Measurements from ENCODE around the gene TOR1AIP1.

TOR1AIP1 gene

GRCh38 chr1:179935909-179936496 lies 53.9 kb downstream of the TOR1AIP1 start:
- no peak overlapping the region for H2AFZ ChIP-seq (ENCODE audit: low read depth, low read length)
- no peaks in the 10 kb centered on the region for H3K27me3 ChIP-seq (ENCODE audit: insufficient read depth, low read length)
- H3K4me3 ChIP-seq (ENCODE audit: low read length) = no peak overlapping the region
- no peaks in the 10 kb centered on the region for H3K4me1 ChIP-seq (ENCODE audit: insufficient read depth, low read length)
- H3K9me3 ChIP-seq (ENCODE audit: low read length) = peaks cover 2% of the 10 kb centered on the region
- H3K36me3 ChIP-seq (ENCODE audit: insufficient read depth, low read length) = no peaks in the 10 kb centered on the region

GRCh38 chr1:179937668-179938254 lies 55.7 kb downstream of the TOR1AIP1 start:
- Histone ChIP-seq H3K9me3 (ENCODE audit: low read length) (peaks cover 2% of the 10 kb centered on the region), H3K4me1 (ENCODE audit: insufficient read depth, low read length) (no peaks in the 10 kb centered on the region), H3K4me3 (ENCODE audit: low read length) (no peak overlapping the region), H3K36me3 (ENCODE audit: insufficient read depth, low read length) (no peaks in the 10 kb centered on the region), H3K27me3 (ENCODE audit: insufficient read depth, low read length) (no peaks in the 10 kb centered on the region), H2AFZ (ENCODE audit: low read depth, low read length) (no peak overlapping the region)

DNA sequence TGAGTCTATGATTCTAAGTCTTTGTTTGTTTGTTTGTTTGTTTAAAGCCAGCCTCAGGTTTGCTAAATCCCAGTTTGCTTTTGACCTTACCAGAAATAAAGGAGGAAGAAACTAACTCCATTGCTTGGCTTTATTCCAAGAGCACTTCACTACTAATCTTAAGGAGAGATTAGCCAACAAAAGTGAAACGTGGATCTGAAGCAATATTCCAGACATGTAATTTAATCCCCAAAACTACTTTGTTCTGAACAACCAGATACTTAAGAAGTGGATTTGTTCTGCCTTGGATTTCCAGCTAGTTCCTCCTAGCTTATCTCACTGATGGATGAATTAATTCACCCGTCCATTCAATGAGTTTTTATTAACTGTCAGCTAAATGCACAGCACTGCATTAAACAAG lies 56.7 kb downstream of the TOR1AIP1 start:
- no peaks in the 10 kb centered on the region for H3K36me3 ChIP-seq (ENCODE audit: insufficient read depth, low read length)
- H3K4me3 ChIP-seq (ENCODE audit: low read length) = no peak overlapping the region
- no peaks in the 10 kb centered on the region for H3K27me3 ChIP-seq (ENCODE audit: insufficient read depth, low read length)
- no peak overlapping the region for H2AFZ ChIP-seq (ENCODE audit: low read depth, low read length)
- H3K4me1 ChIP-seq (ENCODE audit: insufficient read depth, low read length) = no peaks in the 10 kb centered on the region
- peaks cover 2% of the 10 kb centered on the region for H3K9me3 ChIP-seq (ENCODE audit: low read length)

DNA sequence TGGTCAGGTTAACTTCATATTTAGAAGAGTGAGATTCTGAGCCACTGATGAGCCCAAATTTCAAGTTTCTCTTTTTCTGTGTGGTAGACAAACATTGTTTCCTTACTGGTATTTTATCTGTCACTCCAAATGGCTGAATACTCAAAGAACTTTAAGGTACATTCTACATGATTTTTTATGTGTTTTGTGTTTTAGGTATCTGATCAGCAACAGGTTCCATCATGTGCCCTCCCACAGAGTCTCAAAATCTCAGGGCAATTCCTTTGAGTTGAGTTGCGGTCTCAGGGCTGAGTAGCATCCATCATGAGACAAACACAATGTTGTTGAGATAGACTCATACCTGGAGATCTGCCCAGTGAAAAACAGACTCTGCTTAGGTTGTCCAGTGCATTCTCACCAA lies 57.9 kb downstream of the TOR1AIP1 start:
- Histone ChIP-seq H3K27me3 (ENCODE audit: insufficient read depth, low read length) (no peaks in the 10 kb centered on the region), H3K36me3 (ENCODE audit: insufficient read depth, low read length) (no peaks in the 10 kb centered on the region), H2AFZ (ENCODE audit: low read depth, low read length) (no peak overlapping the region), H3K4me3 (ENCODE audit: low read length) (no peak overlapping the region), H3K4me1 (ENCODE audit: insufficient read depth, low read length) (no peaks in the 10 kb centered on the region), H3K9me3 (ENCODE audit: low read length) (peaks cover 2% of the 10 kb centered on the region)

GRCh38 chr1:179941454-179941853 lies 59.4 kb downstream of the TOR1AIP1 start:
- Histone ChIP-seq H2AFZ (ENCODE audit: low read depth, low read length) (no peak overlapping the region), H3K27me3 (ENCODE audit: insufficient read depth, low read length) (no peaks in the 10 kb centered on the region), H3K4me1 (ENCODE audit: insufficient read depth, low read length) (no peaks in the 10 kb centered on the region), H3K36me3 (ENCODE audit: insufficient read depth, low read length) (no peaks in the 10 kb centered on the region), H3K9me3 (ENCODE audit: low read length) (no peaks in the 10 kb centered on the region), H3K4me3 (ENCODE audit: low read length) (no peak overlapping the region)

- Histone ChIP-seq H3K36me3 (ENCODE audit: insufficient read depth, low read length) (no peaks in the 10 kb centered on the region), H2AFZ (ENCODE audit: low read depth, low read length) (no peak overlapping the region), H3K4me1 (ENCODE audit: insufficient read depth, low read length) (peaks cover under 1% of the 10 kb centered on the region), H3K4me3 (ENCODE audit: low read length) (no peak overlapping the region), H3K9me3 (ENCODE audit: low read length) (no peaks in the 10 kb centered on the region), H3K27me3 (ENCODE audit: insufficient read depth, low read length) (no peaks in the 10 kb centered on the region)
These were observed 68.6 kb downstream of the TOR1AIP1 start for GRCh38 chr1:179950651-179951050.

DNA sequence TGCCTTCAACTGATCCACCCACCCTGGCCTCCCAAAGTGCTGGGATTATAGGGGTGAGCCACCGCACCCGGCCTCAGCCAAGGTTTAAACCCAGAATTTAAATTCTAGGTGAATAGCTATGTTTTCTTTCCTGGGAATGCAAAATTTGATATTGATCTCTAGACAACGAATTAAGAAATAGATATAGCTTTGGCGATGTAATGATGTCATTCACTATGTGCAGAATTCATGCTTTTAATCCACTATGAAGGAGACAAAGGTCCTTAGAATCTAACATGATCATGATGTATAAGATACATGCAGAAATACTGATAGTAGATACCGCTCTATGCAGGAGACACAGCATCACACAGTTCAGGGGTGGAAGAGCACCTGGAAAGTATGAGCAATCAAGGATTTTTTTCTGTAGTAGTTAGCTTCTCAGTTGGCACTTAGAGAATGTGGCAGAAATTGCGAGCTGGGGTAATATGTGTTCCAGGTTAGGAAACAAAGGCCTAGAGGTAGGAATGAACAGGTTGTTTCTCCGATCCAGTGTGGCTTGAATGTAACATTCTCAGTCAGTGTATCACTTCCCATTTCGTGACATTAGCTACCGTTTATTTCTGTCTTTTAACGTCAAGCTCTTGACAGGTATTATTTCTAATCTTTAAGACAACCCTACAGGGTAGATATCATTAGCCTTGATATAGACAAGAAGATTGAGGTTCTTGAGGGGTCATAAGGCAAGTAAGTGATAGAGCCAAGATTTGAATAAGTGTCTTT lies 69.5 kb downstream of the TOR1AIP1 start:
- Histone ChIP-seq H2AFZ (ENCODE audit: low read depth, low read length) (no peak overlapping the region), H3K4me1 (ENCODE audit: insufficient read depth, low read length) (peaks cover 9% of the 10 kb centered on the region), H3K36me3 (ENCODE audit: insufficient read depth, low read length) (no peaks in the 10 kb centered on the region), H3K27me3 (ENCODE audit: insufficient read depth, low read length) (no peaks in the 10 kb centered on the region), H3K4me3 (ENCODE audit: low read length) (no peak overlapping the region), H3K9me3 (ENCODE audit: low read length) (no peaks in the 10 kb centered on the region)

DNA sequence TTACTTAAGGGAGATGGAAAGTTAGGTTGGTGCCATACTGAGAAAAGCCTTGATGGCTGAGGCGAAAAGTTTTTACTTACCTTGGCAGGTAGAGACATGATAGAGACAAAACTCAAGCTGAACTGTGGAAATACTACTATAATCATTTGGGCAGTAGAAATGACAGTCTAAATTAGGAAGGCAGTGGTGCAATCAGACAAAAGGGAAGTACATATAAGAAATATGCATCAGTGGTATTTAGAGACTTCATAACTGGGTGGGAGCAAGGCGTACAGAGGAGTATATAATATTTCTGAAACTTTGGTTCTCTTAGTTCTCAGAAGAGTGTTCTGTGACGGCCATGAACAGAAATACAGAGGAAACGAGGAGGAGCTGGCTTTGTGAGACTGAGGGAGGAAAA lies 70.1 kb downstream of the TOR1AIP1 start:
- Histone ChIP-seq H3K4me3 (ENCODE audit: low read length) (no peak overlapping the region), H3K9me3 (ENCODE audit: low read length) (no peaks in the 10 kb centered on the region), H3K4me1 (ENCODE audit: insufficient read depth, low read length) (peaks cover 14% of the 10 kb centered on the region), H3K36me3 (ENCODE audit: insufficient read depth, low read length) (no peaks in the 10 kb centered on the region), H3K27me3 (ENCODE audit: insufficient read depth, low read length) (no peaks in the 10 kb centered on the region), H2AFZ (ENCODE audit: low read depth, low read length) (no peak overlapping the region)

DNA sequence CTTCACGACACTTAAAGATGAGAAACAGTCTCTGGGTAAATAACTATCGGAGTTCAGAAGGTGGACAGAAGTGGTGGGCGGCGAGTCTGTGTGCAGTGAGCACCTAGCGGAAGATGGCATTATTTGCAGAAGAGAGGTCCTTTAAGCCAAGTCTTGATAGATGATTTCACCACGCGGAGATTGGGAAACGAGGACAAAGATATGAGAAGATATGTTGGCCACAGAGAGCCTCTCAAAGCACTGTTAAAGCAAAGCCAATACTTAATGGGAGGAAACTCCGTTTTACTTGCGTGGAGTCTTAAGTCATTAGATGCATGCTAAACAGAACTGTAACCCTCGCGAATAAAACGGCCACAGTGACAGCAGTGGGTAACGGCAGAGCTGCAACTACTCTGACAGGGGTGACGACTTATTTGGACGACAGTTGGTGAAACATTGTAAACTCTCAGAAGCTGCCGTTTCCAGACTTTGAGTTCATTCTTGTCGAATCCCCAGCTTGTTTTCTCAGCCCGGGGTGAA lies 71.9 kb downstream of the TOR1AIP1 start:
- Histone ChIP-seq H3K4me3 (ENCODE audit: low read length) (peak overlapping the region; percentile 72), H2AFZ (ENCODE audit: low read depth, low read length) (peak overlapping the region; percentile 63), H3K27me3 (ENCODE audit: insufficient read depth, low read length) (no peaks in the 10 kb centered on the region), H3K36me3 (ENCODE audit: insufficient read depth, low read length) (peaks cover 1% of the 10 kb centered on the region), H3K4me1 (ENCODE audit: insufficient read depth, low read length) (peaks cover 22% of the 10 kb centered on the region), H3K9me3 (ENCODE audit: low read length) (no peaks in the 10 kb centered on the region)

DNA sequence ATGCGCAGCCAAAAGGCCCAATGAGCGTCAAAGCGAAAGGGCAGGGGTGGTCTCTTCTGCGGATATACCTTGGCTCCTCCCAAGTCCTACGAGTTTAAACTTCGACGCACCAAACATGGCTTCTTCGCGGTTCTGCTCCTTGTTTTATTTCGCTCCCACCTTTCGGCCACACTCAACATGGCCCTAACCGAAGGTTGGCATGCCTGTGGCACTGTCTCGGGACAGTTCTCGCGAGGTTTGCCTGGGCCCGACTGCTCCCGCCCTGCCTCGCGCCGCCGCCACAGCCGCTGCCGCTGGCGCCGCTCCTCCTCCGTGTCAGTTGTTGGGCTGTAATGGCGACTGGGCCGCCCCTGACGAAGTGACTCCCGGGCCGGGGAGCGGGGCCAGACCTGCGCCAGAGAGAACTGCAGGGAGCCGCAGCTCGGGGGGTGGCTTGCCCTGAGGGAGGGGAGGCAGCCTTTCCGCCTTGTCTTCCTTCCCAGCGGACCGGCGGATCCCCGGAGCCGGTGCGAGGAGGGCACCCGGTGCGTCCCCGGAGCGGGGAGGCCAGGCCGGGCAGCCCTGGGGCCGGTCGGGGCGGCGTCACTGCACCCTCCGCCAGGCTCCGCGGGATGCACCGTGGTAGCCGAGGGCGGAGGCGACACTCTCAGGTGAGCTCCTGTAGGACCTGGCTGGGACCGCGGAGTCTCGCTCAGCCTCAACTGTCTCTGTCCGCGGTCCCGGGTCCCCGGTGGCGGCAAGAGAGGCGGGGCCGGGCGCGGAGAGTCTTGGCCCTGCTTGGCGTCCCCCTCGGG lies 72.6 kb downstream of the TOR1AIP1 start, which contains the start of gene CEP350:
Gene CEP350, plus strand, starts transcription at position 318 of the 794 bp plus-strand sequence. CDS start 31,372 bp downstream, outside the sequence.
- Histone ChIP-seq H2AFZ (ENCODE audit: low read depth, low read length) (peak within 1 kb of the TSS; percentile 80), H3K36me3 (ENCODE audit: insufficient read depth, low read length) (peaks cover 2% of the 10 kb centered on the region), H3K4me3 (ENCODE audit: low read length) (peak within 1 kb of the TSS; percentile 72), H3K9me3 (ENCODE audit: low read length) (no peaks in the 10 kb centered on the region), H3K27me3 (ENCODE audit: insufficient read depth, low read length) (no peaks in the 10 kb centered on the region), H3K4me1 (ENCODE audit: insufficient read depth, low read length) (peaks cover 22% of the 10 kb centered on the region)

GRCh38 chr1:179955287-179955680 lies 73.2 kb downstream of the TOR1AIP1 start:
- Histone ChIP-seq H3K36me3 (ENCODE audit: insufficient read depth, low read length) (peaks cover 2% of the 10 kb centered on the region), H3K4me3 (ENCODE audit: low read length) (peak overlapping the region; percentile 72), H2AFZ (ENCODE audit: low read depth, low read length) (peak overlapping the region; percentile 80), H3K4me1 (ENCODE audit: insufficient read depth, low read length) (peaks cover 22% of the 10 kb centered on the region), H3K27me3 (ENCODE audit: insufficient read depth, low read length) (no peaks in the 10 kb centered on the region), H3K9me3 (ENCODE audit: low read length) (no peaks in the 10 kb centered on the region)

DNA sequence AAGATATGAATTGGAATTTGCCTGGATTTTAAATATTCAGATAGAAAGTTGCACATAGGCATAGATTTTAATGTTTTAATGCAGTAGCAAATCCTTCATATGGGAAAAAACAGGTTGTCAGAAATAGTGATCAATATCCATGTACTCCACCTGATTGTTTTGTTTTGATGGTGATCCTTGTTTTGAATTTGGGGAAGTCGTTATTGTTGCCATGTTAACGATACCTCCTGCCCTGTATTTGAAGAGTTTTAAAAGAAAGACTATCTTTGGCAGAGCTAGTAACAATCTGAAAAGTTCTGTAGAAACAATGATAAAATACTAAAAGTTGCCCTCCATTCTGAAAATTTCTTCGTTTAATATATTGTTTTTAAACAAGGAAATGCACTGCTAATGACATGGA lies 73.6 kb downstream of the TOR1AIP1 start:
- peaks cover 22% of the 10 kb centered on the region for H3K4me1 ChIP-seq (ENCODE audit: insufficient read depth, low read length)
- H3K36me3 ChIP-seq (ENCODE audit: insufficient read depth, low read length) = peaks cover 2% of the 10 kb centered on the region
- no peak overlapping the region for H2AFZ ChIP-seq (ENCODE audit: low read depth, low read length)
- peak overlapping the region; percentile 72 for H3K4me3 ChIP-seq (ENCODE audit: low read length)
- H3K27me3 ChIP-seq (ENCODE audit: insufficient read depth, low read length) = no peaks in the 10 kb centered on the region
- H3K9me3 ChIP-seq (ENCODE audit: low read length) = no peaks in the 10 kb centered on the region

Measured in neuron (in vitro differentiated cells).